Sigmoid colon (tissue), 7 donors: ENCODE results near the gene CGB1. TPM values are rescaled to one million over a fixed set of nuclear protein-coding genes. Genes with fewer than 3 reads are reported as not detected.
"Not testable (repeated sequence)": the region's sequence is repeated elsewhere in the genome, so short reads cannot be mapped to it uniquely, and the experiment has no call there.

ENCODE experiments used
- DNase-seq: peaks from one replicate; pipeline ENCODE4 v3.0.0-alpha.2; 2019
- H3K27ac ChIP-seq, 4 donors: fragments of 200-600 bp; sonication (generic); one replicate each; pipeline ENCODE4 v1.5.1; 2016 to 2019; ENCODE audit warnings: mild to moderate bottlenecking in 1 of 4
- H3K27me3 ChIP-seq, 3 donors: fragments of 200-600 bp; sonication (generic); one replicate each; pipeline ENCODE4 v1.5.1; 2019; ENCODE audit warnings: mild to moderate bottlenecking in 1 of 3
- H3K36me3 ChIP-seq, 4 donors: fragments of 200-600 bp; sonication (generic); one replicate each; pipeline ENCODE4 v1.5.1; 2016 to 2019
- H3K4me1 ChIP-seq, 4 donors: fragments of 200-600 bp; sonication (generic); one replicate each; pipeline ENCODE4 v1.5.1; 2017 to 2019
- H3K4me3 ChIP-seq, 4 donors: fragments of 200-600 bp; sonication (generic); one replicate each; pipeline ENCODE4 v1.5.1; 2017 to 2019; ENCODE audit warnings: mild to moderate bottlenecking in 2 of 4, moderate library complexity in 1 of 4
- H3K9me3 ChIP-seq, 4 donors: fragments of 200-600 bp in 3 of 4; sonication (generic) in 3 of 4; one replicate each; pipeline versions ENCODE4 v1.5.1 to v1.6.1; 2013 to 2019
- CTCF ChIP-seq, 4 experiments: fragments of 450-650 bp in 3 of 4; fragments of 200-600 bp in 1 of 4; IDR thresholded peaks; one replicate each; pipeline ENCODE4 v1.5.1; 2016 to 2019; ENCODE audit warnings: antibody characterized with exemption in 4 of 4, mild to moderate bottlenecking in 3 of 4, moderate library complexity in 2 of 4
- EP300 ChIP-seq, 4 donors: sonication (generic); formaldehyde crosslinking; IDR thresholded peaks; one replicate each; pipeline ENCODE4 v1.6.1; 2017; ENCODE audit warnings: antibody characterized with exemption in 4 of 4
- POLR2A ChIP-seq, 2 donors: fragments of 450-650 bp; IDR thresholded peaks; one replicate each; pipeline ENCODE4 v1.6.1; 2016; ENCODE audit warnings: antibody characterized with exemption in 2 of 2, mild to moderate bottlenecking in 2 of 2, moderate library complexity in 2 of 2
- POLR2AphosphoS5 ChIP-seq, 4 donors: sonication (generic); formaldehyde crosslinking; IDR thresholded peaks; one replicate each; pipeline ENCODE4 v1.6.1; 2017; ENCODE audit warnings: antibody characterized with exemption in 4 of 4
- WGBS, 2 donors: extraction: QIAGEN DNeasy Blood & Tissue Kit; methylation state at CpG; one replicate each; pipeline ENCODE4 v1.1.7; 2013; 5-methylcytosine and 5-hydroxymethylcytosine counted together
- intact Hi-C: fragments of 100-400 bp; cut with DNase I; formaldehyde crosslinking; loops from one replicate; pipeline ENCODE4 v1.15.1; 2023
- polyA plus RNA-seq, 3 donors: library from polyadenylated mRNA; stranded (reverse); fragments of 200-250 nt; gene quantifications; one replicate each; pipeline ENCODE4 v1.2.3, GENCODE V29; 2013
- total RNA-seq, 4 donors: library from RNA; depleted of rRNA; stranded (reverse); fragments of >200 nt; gene quantifications; one replicate each; pipeline ENCODE4 v1.1.0, GENCODE V29; 2016
- donor health status: healthy with polysubstance abuse.
- donor health status: Bipolar disorder and iron deficiency.
- donor health status: healthy.

The CGB1 gene
- total and polyA plus RNA-seq, 7 donors: not detected

- 85 to 87% methylated on average over 23 of the region's 23 CpGs for WGBS, 2 donors
- intact Hi-C loops, H3K9me3 ChIP-seq, H3K4me3 ChIP-seq, H3K36me3 ChIP-seq, DNase-seq, H3K4me1 ChIP-seq, H3K27ac ChIP-seq: not testable (repeated sequence)
- peaks cover 0 to 12% (median 0%) of the 10 kb centered on the region in 3 donors for H3K27me3 ChIP-seq
Observed at GRCh38 chr19:49025599-49025998, 11.1 kb downstream of the CGB1 start.

- H3K27ac ChIP-seq, H3K4me1 ChIP-seq, H3K9me3 ChIP-seq, H3K4me3 ChIP-seq, intact Hi-C loops, DNase-seq, H3K36me3 ChIP-seq: not testable (repeated sequence)
- 77 to 93% methylated on average over 4 of the region's 6 CpGs for WGBS, 2 donors
- peaks cover 0 to 17% (median 5%) of the 10 kb centered on the region in 3 donors for H3K27me3 ChIP-seq
Observed at GRCh38 chr19:49025088-49025487, 11.6 kb downstream of the CGB1 start.

DNA sequence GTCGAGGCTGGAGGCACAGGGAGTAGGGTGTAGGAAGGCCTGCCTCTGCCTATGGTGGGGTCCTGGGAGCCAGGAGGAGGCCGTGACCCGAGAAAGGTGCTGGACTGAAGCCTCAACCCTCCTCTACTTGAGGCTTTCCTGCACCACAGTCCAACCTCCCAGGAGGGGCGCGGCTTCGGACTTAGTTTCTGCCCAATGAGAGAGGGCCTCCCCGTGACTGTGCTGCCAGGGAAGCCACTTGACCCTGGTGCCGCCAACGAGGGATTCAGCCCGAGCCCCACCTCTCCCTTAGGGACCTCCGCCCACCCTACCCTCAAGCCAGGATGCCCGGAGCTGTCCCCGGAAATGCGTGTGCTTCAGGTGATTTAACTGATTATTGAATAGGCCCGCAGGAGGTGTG lies 12.5 kb downstream of the CGB1 start, which contains the start of gene CGB3:
CGB3 (minus strand) TSS at position 101 of the 400 bp plus-strand sequence. CDS start 362 bp downstream, outside the sequence.
- H3K4me1 ChIP-seq, H3K4me3 ChIP-seq, H3K9me3 ChIP-seq, DNase-seq, intact Hi-C loops, H3K36me3 ChIP-seq, H3K27ac ChIP-seq: not testable (repeated sequence)
- 40 to 67% methylated on average over 13 of the region's 15 CpGs for WGBS, 2 donors
- H3K27me3 ChIP-seq: peaks cover 5 to 26% (median 13%) of the 10 kb centered on the region in 3 donors

- WGBS, 2 donors: 85 to 90% methylated on average over 9 of the region's 9 CpGs
- intact Hi-C loops: no loop called here
- no peak overlapping the region for H3K27ac ChIP-seq
- TF ChIP-seq POLR2AphosphoS5 (IDR thresholded peaks at IDR 0.05) (no peak), EP300 (IDR thresholded peaks at IDR 0.05) (no peak), CTCF (IDR thresholded peaks at IDR 0.05) (no peak), POLR2A (IDR thresholded peaks at IDR 0.05) (no peak)
- DNase-seq: no peak
- H3K4me1 ChIP-seq: peaks cover 0 to 25% (median 24%) of the 10 kb centered on the region in 4 donors
- H3K27me3 ChIP-seq: peaks cover 8 to 47% (median 31%) of the 10 kb centered on the region in 3 donors
- H3K36me3 ChIP-seq: no peaks in the 10 kb centered on the region
- no peaks in the 10 kb centered on the region for H3K9me3 ChIP-seq
- H3K4me3 ChIP-seq: no peak overlapping the region
Observed at GRCh38 chr19:49022116-49022515, 14.6 kb downstream of the CGB1 start.

DNA sequence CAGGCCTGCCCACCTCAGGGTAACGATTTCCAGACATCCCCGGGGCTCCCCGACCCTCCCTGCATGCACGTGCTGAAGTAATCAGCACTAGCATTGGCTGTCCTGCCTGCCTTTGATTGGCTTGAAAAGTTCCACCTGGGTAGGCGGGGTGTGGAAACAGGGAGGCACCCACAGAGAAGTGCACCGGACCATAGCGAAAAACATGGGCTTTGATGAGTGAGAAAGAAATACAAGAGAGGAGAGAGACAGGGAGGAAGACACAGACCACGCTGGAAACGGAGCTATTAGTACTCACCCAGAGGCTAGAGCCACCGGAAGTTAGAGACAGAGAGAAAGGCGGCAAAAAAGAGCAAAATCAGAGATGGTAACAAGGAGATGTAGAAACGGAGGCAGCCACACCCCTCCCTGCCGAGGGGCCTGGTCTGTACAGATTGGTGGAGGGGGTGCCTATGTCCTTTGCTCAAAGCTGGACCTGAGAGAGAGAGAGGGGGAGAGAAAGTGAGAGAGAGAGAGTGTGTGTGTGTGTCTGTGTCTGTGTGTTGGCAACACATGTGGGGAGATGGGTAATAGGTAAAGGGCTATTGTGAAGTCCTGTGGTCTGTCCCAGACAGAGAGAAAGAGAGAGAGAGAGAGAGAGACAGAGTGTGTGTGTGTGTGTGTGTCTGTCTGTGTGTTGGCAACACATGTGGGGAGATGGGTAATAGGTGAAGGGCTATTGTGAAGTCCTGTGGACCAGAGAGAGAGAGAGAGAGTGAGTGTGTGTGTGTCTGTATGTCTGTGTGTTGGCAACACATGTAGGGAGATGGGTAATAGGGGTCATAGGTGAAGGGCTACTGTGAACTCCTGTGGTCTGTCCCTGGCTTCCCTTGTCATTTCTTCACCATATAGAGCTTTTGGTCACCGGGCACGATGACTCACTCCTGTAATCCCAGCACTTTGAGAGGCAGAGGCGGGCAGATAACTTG lies 15.5 kb downstream of the CGB1 start:
- H3K27me3 ChIP-seq: peaks cover 8 to 50% (median 31%) of the 10 kb centered on the region in 3 donors
- H3K36me3 ChIP-seq: peaks cover 0 to 2% (median 0%) of the 10 kb centered on the region in 4 donors
- WGBS, 2 donors: 19 to 37% methylated on average over 16 of the region's 16 CpGs
- no peak for DNase-seq
- H3K4me3 ChIP-seq: no peak overlapping the region
- intact Hi-C loops: no loop called here
- peaks cover 0 to 25% (median 24%) of the 10 kb centered on the region in 4 donors for H3K4me1 ChIP-seq
- H3K27ac ChIP-seq: no peak overlapping the region
- no peak for TF ChIP-seq EP300 (IDR thresholded peaks at IDR 0.05)
- TF ChIP-seq POLR2A (IDR thresholded peaks at IDR 0.05): no peak
- no peak for TF ChIP-seq POLR2AphosphoS5 (IDR thresholded peaks at IDR 0.05)
- TF ChIP-seq CTCF (IDR thresholded peaks at IDR 0.05): no peak
- no peaks in the 10 kb centered on the region for H3K9me3 ChIP-seq

DNA sequence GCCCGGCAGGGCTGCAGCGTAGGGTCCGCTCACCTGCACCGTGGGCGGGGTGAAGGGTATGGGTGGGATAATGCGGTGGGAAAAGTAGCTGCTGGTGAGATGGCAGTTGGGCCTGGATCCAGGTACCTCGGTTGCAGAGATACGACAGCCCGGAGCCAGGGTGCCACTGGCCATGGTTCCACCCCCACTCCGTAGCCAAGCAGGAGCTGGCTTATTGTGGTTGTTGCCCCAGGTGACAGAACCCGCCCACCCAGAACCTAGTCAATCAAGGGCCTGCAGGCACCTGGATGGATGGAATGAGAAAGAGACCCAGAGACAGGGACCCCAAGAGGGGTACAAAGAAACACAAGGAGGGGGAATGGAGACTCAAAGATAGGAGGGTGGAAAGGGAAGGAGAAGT lies 16.4 kb downstream of the CGB1 start:
- Histone ChIP-seq H3K9me3 (no peaks in the 10 kb centered on the region), H3K4me1 (peaks cover 0 to 25% (median 24%) of the 10 kb centered on the region in 4 donors), H3K36me3 (peaks cover 0 to 9% (median 0%) of the 10 kb centered on the region in 4 donors), H3K27ac (no peak overlapping the region), H3K4me3 (no peak overlapping the region), H3K27me3 (peaks cover 8 to 50% (median 31%) of the 10 kb centered on the region in 3 donors)
- TF ChIP-seq POLR2AphosphoS5 (IDR thresholded peaks at IDR 0.05) (no peak), POLR2A (IDR thresholded peaks at IDR 0.05) (no peak), CTCF (IDR thresholded peaks at IDR 0.05) (no peak), EP300 (IDR thresholded peaks at IDR 0.05) (no peak)
- 53 to 78% methylated on average over 11 of the region's 11 CpGs for WGBS, 2 donors
- intact Hi-C loops: no loop called here
- no peak for DNase-seq
